ENCODE results near the gene ZFHX3. TPM values are rescaled to one million over a fixed set of nuclear protein-coding genes. Genes with fewer than 3 reads are reported as not detected.

The ZFHX3 gene
- total RNA-seq, 2 donors from 2014 or later, result 12.5 to 18.0 TPM

DNA sequence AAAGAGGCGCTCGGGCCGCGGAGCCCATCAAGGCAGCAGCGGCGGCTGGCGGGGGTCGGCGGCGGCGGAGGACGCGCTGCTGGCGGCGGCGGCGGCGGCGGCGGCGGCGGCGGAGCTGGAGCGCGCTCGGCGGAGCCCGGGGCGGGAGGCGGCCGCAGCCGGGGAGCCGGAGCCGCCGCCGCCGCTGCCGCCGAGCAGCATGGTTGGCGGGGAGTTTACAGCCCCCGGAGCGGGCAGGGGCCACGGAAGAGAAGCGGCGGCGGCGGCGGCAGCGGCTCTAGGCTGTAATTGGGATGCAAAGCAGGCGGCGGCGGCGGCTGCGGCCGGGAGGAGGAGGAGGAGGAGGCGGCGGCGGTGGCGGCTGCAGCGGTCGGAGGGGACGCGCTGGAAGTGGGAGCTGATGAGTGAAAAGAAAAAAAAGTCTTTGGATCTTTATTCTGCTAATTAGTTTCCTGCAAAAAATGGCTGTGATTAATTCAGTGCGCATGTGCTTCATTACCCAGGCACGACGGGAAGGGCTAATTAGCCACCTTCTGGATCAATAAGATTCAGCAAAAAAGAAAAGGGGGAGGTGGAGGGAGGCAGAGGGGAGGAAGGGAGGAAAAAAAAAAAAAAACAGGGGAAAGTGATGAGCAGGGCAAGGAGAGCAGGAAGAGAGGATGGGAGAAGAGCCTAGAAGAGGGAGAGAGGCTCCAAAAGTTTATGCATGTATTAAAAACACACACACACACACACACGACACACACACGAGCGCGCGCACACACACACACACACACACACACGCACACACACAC, 10.9 kb upstream of the ZFHX3 start:
- peak; percentile 20 for ATAC-seq

DNA sequence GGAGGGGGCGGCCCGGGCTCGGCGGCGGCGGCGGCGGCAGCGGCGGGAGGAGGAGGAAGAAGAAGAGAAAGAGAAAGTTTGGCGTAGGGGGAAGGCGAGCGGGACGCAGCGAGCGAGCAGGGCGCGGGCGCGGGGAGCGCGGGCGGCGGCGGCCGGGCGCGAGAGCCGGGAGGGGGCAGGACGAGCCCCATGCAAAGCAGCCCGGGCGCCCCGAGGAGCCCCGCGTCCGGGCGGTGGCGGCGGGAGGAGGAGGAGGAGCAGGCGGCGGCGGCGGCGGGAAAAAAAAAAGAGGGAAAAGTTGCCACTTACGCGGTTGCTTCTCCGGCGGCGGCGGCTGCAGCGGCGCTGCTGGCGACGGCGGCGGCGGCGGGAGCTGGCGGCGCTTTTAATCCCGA, 10.3 kb upstream of the ZFHX3 start:
- DNase-seq, result peak in 1 of 2 donors; percentile 66
- intact Hi-C loops (cut with DNase I, micrococcal nuclease), result no loop called here
- peak; percentile 50 for ATAC-seq

More for the DNA sequence above, 10.9 kb upstream of the ZFHX3 start:
- intact Hi-C loops (cut with DNase I, micrococcal nuclease), result no loop called here
- peak in 1 of 2 donors; percentile 59 for DNase-seq

DNA sequence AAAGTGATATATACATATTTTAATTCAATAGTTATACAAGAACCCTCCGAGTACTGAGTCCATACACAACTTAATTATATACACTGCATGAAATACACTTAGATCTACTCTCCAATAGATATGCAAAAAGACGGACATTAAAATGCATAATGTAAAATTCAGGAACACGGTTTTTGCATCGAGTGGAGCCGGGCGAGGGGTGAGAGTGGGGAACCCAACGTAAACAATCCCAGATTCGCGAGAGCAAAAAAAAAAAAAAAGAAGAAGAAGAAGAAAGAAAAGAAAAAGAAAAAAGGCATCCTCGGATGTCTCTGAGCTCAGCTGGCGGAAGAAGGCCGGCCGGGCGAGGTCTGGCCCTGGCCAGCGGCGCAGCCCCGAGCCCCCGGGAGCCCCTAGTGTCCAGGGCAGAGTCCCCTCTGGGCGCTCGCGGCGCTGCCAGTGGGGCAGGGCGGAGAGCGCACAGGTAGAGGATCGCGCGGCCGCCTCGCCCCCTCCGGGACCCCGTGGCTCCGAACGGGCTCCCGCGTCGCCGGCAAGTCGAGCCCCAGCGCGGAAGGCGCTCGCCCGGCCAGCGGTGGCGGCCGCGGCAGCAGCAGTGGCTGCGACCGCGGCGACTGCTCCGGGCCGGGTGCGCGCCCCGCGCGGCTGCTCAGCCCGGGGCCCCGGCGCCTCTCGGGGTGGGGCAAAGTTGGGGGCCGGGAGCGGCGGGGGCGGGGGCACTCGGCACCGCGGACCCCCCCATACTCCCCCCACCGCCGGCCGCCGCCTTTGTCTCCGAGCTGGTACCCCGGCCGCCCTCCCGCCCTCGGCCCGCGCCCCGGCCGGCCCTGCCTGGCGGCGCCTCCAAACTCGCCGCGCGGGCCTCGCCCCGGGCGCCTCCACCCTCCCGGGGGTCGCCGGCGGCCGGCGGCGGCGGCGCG, 9.6 kb upstream of the ZFHX3 start:
- peak in 1 of 2 donors; percentile 44 for DNase-seq
- intact Hi-C loops (cut with DNase I, micrococcal nuclease), result no loop called here
- ATAC-seq, result peak; percentile 27

DNA sequence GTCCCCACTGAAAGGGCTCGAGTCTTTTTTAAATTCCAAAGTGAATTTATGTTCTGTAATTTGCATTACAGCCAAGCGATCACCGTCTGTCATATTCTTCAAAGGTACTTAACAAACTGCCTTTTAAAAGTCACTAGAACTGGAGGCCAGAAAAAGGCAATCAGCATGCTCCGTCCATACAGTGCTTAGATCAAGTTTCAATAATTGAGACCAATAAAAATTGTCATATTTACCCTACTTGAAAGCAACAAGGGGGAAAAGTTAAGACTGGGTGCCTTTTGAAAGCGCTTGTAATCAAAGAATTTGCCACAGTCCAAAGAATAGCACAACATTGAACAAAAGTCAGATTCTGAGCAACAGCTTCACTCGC, 9.0 kb upstream of the ZFHX3 start:
- ATAC-seq (no peak), DNase-seq (no peak)
- intact Hi-C loops (cut with DNase I, micrococcal nuclease), result no loop called here

DNA sequence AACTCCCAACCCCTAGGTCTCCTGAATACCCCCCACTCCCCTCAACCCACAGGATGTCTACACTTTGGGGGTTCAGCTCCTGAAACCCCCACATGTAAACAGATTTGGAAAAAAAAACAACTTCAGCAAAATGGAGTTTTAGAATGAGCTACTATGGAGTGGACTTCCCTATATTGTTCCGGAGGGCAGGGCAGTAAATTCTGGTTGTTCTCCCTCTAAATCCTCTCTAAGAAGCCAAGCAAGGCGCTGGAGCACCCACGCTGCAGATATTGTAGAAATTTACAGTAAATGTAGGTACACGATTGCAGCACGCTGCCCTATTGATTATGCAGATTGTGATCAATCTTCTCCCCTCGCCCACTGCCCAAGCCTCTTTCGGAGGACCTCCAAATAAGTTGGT, 8.5 kb upstream of the ZFHX3 start:
- intact Hi-C loops (cut with DNase I, micrococcal nuclease), result no loop called here
- no peak for ATAC-seq
- DNase-seq, result no peak

DNA sequence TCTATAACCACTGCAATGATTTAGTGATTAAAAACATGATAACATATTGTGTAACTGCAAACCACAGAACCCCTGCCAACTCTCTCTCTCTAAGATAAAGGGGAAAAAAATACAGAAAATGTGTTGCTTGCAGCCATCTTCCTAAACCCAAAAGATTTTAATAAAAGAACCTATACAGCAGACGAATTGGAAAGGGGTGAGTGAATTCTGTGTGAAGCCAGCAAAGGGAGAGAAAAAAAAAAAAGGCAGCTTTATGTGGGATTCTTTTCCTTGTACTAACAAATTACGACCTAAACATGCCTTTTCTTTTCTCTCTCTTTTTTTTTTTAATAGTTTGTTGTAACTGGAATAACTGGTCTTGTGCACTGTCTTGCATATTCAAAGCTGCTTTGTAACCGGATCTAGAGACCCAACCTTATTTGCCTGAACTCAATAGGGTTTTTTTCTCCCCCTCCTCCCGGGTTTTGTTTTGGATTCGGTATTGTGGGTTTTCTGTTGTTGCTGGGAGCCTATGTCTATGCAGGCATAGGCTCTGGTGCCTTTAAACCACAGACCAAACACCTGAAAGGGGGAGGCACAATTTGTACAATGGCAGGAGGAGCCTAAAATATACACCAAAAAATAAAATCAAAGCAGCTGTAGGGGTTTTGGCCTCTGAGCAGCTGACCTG, 7.0 kb upstream of the ZFHX3 start:
- intact Hi-C loops (cut with DNase I, micrococcal nuclease), result no loop called here
- DNase-seq (no peak), ATAC-seq (peak; percentile 7)

DNA sequence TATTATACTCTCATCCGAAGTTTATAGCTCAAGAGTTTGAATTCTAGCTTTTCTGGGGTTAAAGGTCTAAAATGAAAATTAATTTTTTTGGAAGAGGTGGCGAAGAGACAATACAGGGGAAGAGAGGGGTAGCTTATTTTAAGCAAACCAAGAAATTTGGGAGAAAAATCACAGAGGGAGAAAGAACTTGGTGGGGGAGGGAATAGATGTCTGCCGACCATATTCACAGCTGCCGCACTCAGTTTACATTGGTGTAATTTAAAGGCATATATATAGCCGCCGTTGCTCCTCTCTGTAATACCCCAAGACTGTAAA, 6.5 kb upstream of the ZFHX3 start:
- ATAC-seq, result peak; percentile 39
- intact Hi-C loops (cut with DNase I, micrococcal nuclease), result no loop called here
- no peak for DNase-seq

DNA sequence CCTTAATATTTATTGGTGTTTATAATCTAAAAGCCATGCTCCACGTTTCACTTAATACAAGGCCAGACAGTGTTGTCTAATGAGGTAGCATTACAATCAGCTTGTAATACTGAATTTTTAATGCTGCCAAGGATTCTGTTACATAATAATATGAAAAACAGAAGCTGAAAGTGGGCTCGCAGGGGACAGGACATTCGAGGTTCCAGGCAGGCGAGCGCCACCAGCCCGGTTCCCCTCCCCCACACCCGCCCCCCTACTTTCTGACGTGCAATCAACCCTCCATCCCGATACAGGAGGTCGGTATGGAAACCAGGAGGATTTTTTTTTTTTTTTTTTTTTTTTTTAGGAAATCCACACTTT, 6.2 kb upstream of the ZFHX3 start:
- no peak for DNase-seq
- ATAC-seq, result no peak
- intact Hi-C loops (cut with DNase I, micrococcal nuclease), result no loop called here

DNA sequence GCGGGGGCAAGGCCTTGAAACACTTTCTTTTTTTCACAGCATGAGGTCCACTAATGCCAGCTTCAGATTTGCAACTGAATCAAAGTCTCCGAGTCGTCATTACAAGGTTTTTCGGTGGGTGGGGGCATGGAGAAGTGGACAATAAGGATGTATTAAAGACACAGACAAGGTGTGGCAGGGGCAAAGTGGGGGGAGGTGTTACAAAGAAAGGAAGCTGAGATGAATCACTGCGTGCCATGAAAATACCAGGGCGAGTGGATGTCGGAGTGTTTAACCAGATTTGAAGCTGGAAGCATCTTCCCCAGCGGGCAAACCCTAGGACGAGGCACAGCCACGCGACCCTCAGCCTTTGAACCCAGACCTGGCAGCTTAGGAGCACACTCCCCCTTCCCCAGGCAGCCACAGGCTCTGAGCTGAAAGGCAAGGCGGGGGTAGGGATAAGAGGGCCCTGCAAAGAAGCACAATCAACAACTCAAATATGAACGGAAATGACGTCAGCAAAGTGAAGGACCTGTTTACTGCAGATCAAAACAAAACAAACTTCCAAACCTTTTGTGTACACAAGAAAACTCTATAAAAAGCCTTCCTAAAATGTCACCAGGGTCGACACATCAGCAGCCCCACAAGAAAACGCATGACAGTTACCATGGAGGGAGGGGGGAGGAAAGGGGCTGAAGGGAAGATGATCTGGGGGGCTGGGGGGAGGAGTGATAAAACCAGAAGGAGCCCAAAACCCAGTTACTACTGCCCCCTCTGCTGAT, 5.6 kb upstream of the ZFHX3 start:
- intact Hi-C loops (cut with DNase I, micrococcal nuclease), result no loop called here
- peak; percentile 25 for ATAC-seq
- peak in 1 of 2 donors; percentile 73 for DNase-seq

DNA sequence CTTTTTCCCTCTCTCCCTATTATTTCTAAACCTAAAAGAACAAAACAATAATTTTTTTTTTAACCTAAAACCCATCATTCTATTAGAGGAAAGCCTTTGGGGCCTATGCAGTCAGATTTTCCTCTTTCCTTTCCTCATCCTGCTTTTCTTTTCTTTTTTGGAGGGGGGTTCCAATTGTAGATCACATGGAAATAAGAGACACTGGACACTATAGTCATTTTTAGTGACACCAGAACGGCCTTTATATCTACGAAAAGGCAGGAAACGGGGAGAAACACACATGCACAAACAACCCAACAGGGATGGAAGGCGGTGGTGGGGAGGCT, 5.1 kb upstream of the ZFHX3 start:
- intact Hi-C loops (cut with DNase I, micrococcal nuclease), result no loop called here
- no peak for ATAC-seq

DNA sequence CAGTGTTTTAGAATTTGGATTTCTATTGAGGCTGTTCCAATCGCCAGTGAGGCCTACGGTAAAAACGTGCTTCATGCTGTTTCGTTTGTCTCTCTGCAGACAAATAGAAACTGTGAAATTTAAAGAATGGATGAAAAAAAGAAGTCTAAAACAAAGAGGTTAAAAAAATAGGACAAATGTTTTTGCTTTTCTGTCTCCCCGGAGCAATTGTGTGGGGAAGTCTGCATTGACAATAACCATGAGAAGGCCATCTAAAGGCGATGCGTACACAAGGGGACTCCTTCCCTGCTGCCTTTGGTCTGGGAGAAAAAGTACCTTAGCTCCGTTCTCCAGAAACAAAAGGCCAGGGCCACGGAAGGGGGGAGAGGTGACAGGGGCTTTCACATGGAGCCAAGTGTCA, 4.6 kb upstream of the ZFHX3 start:
- no peak for DNase-seq
- intact Hi-C loops (cut with DNase I, micrococcal nuclease), result no loop called here
- no peak for ATAC-seq

More for the DNA sequence above, 5.1 kb upstream of the ZFHX3 start:
- DNase-seq, result no peak

DNA sequence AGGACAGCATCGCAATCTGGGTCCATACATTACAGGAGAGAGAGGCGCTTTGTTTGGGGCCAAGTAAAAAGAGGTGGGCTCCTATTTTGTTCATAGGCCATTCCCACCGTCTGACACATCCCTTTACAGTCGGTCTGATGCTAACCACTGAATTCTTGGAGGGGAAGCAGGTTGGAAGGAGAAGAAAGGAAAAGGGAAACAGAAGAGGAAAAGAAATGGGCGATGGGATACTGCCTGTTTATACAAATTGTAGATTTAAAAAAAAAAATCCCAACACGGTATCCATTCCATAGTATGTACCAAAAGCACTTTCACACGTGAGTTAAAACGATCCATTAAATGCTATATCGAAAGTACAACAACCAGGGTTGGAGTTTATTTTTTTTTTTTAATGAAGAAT, 4.0 kb upstream of the ZFHX3 start:
- DNase-seq (no peak), ATAC-seq (no peak)
- intact Hi-C loops (cut with DNase I, micrococcal nuclease), result no loop called here

DNA sequence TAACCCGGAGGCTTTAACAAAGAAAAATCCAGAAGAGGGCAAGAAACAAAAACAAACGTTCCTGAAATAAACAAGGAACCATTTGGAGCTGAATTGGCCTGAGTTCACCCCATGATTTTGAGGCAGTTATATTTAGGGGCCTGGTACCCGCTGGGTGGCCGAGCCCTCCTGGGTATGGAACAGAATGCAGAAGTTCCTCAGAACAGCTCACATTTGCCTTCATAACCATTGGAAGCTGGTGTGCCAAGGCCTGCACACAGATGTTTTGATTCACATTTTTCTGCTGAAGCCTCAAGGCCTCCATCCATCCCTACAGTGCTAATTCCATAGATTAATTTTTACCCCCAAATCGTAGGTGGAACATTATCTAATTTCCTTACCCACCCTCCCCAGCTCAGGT, 3.3 kb upstream of the ZFHX3 start:
- intact Hi-C loops (cut with DNase I, micrococcal nuclease), result no loop called here
- ATAC-seq, result no peak
- no peak for DNase-seq

DNA sequence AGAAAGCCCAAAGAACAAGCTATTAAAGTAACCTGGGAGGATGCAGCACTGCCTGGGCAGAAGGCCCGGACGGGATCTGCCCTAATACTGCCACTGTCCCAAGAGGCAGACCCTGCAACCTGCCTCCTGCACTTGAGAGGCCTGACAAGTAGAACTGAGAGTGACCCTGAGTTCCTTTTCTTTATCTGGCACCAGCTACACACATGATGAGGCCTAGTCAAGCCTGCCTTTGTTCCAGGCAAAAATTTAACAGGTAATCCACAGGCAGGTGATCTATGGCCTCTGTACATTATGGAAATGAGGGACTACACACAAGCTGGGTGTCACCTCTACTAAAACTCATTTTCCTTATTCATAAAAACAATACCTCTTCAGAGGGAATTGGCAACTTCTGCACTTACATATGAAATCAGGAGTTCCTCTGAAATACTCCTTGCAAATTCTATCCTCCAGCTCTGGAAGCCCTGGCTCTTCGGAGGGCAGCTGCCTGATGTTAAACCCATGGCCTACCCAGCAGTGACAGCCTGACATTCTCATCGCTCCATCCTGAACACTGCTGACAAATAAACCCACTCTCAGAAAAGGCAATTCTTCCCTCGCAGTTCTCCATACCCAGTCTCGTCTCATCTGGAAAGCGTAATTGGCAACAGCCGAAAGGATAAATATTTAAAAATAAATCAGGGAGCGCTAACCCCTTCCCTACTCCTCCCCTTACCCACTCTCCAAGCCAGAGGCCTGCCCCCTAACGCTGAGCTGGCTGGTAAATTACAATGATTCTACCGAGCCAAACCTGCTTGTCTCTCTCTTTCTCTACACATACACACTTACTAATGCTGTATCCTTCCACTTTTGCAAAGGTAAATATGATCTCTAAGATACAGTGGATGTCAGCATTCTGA, 2.5 kb upstream of the ZFHX3 start:
- no peak for DNase-seq
- intact Hi-C loops (cut with DNase I, micrococcal nuclease), result no loop called here
- ATAC-seq, result peak; percentile 38

DNA sequence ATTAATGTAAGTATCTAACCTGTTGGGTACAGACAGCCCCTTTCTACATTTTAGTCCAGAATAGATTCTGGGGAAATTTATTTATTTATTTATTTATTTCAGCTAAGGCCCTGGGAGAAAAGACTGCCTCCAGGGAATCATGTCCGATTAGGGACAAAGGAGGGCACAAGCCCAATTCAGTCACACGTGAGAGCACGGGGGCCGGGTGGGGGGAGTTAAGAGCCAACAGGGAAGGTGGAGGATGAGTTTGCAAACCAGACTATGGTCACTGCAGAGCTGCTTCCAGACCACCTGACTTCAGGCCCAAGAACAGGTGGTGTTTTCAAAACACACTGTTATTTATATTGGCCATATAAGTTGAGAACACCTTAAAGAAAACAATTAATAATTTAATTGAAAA, 1.6 kb upstream of the ZFHX3 start:
- no peak for ATAC-seq
- intact Hi-C loops (cut with DNase I, micrococcal nuclease), result no loop called here
- DNase-seq, result no peak

DNA sequence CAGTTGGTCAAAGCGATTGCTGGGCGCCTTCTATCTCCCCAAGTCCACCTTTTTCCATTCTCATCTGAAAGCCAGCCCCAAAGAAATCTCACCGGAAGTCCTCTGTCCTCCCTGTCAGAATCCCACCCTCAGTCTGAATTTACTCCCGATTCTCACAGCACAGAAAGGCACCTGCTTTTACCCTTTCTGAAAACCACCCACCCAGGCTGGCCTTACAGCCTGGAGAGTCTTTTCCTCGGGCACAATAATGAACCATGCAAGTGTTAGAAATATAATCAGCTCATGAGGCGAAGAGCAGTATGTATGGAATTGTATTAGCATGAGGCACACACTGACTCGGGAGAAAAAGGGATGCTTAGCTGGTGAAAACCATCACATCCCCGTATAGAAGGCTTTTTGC, 1.2 kb upstream of the ZFHX3 start:
- DNase-seq, result no peak
- intact Hi-C loops (cut with DNase I, micrococcal nuclease), result no loop called here
- ATAC-seq, result no peak

DNA sequence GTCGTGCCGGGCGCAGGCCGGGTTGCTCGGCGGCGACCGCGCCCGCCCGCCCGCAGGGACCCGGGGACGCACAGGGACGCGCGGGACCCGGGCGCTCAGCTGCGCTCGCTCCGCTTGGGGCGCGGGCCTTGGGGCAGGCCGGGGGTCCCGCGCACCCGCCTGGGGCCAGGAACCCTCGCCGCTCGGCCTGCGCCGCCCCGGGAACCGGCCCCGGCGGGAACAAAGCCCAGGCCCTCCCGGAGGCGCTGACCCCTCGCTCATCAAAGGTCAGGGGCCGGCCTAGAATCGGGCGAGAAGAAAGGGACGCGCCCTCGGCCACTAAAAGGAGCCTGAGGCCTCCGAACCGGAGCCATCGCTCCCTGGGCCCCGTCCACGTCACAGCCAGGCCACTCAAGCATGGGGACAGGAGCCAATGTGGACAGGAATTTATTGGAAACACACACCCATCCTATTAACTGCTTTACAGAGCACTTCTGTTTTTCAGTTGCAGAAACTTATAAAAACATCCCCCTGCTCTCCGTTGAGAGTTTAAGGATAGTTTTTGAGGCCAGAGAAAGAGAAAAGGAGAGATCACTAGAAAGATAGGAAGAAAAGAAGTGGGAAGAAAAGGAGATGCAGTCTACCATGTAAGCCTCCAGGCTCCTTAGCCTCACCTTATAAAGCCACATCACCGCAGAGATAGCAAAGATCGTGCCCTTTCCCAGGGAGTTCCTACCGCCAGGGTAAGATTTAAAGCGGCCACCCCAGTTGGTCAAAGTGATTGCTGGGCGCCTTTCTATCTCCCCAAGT, 558 bp upstream of the ZFHX3 start:
- peak; percentile 61 for ATAC-seq
- intact Hi-C loops (cut with DNase I, micrococcal nuclease), result no loop called here
- DNase-seq, result peak; percentile 67 to 72

DNA sequence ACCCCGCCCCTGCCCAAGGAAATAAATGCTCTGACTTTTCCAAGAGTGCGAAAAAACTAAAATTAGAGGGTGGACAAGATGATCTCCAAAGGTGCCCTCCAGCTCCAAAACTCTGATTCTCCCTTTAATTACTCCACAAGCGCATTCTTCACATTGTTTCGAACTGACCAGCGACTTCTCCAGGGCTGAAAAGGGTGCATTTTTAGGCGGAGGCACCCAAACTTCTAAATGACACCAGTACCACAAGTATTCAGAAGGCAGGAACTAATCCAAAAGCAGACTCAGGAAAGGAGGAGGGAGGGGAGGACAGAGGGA, 750 bp downstream of the ZFHX3 start:
- no peak for ATAC-seq
- intact Hi-C loops (cut with DNase I, micrococcal nuclease), result no loop called here

More for the DNA sequence above, 750 bp downstream of the ZFHX3 start:
- DNase-seq, result no peak
